HG03196 (cell line): Measurements from ENCODE around the gene PAIP2.

ENCODE experiments used
- ATAC-seq: cut with Tn5 transposase; IDR thresholded peaks from one replicate; pipeline ENCODE4 v1.9.1; 2021; ENCODE audit not compliant: unreplicated experiment

Gene PAIP2

DNA sequence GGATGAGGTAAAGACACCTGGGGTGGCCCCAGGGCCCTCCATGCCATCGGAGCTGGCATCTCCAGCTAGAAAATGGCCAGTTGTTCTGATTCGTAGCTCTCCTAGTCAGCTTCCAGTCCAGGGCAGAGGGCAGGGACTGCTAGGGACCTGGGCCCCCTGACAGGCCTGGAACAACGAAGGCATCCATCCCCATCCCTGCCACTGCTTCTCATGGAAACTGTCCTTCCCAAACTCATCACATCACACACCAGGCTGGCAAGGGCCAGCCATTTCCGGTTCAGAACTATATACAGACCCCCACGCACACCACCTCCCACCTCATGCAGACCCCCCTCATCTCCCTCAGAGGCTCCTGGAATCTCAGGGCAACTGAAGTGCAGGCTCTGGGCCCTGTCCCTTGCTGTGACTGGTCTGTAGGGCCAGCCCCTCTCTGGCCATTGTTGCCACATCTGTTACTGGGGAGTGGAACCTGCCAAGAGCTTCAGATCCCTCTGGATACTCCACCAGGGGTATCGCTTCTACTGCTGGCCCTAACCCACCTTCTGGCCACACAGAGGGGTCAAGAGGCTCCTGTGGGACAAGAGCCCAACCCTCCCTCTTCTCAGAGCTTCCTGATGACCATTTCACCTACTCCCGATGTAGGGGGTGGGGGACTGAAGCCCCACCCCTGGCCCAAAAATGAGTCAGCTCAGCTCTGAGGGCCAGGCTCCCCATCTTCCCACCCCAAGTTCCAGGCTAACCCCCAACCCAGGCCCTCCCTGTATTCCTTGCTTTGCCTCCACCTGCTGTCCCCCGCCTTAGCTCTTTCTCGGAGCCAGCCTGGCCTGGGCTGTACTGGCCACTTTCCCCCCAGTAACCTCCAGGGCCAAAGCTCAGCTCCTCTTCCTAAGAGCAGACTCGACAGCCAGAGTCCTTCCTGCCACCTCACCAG is 49.2 kb downstream of the PAIP2 start:
- no peak for ATAC-seq

DNA sequence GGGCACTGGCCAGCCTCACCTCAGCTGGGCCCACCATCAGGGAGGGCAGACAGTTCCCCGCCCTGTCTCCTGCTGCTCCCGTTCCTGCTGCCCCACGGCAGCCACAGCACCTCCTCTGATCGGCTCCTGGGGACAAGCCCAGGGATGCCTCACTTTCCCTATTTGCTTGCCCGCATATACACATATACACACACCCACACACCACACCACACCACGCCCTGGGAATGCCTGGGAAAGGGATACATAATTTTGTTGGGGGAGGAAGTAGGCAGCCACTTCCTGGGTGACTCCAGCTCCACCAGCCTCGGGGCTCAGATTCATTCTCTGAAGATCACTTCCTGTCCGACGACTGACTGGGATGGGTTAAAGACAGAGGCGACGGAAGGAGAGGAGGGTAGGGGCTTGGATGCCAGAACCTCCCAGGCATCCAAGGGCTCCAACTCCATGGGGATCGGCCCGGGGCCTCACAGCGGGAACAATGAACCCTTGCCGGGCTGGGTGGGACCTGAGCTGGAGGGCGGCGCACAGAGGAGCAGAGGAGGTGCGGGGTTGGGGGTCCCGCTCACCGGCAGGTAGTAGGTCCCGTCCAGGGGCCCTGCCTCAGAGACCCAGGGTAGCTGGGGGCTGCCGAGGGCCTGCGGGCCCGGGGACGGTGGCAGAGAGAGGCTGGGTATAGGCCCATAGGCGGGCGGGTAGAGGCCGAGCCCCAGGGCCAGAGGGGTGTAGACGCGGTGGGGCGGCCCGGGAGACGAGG is 50.1 kb downstream of the PAIP2 start:
- no peak for ATAC-seq

DNA sequence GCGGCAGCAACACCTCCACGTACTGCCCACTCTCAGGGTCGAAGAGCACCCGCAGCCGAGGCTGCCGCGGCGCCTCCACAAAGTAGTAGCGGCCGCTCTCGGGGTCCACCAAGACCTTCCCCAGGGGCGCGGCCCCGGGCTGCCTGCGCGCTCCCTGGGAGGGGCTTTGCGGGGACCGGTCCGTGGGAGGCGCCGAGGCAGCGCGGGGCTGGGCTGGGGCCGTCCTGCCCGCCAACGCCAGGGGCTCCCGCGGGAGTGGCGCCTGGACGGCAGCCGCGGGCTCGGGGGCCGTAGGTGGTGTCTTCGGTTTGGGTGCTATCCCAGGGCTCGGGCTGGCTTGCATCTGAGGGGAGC is 50.6 kb downstream of the PAIP2 start:
- ATAC-seq: no peak

DNA sequence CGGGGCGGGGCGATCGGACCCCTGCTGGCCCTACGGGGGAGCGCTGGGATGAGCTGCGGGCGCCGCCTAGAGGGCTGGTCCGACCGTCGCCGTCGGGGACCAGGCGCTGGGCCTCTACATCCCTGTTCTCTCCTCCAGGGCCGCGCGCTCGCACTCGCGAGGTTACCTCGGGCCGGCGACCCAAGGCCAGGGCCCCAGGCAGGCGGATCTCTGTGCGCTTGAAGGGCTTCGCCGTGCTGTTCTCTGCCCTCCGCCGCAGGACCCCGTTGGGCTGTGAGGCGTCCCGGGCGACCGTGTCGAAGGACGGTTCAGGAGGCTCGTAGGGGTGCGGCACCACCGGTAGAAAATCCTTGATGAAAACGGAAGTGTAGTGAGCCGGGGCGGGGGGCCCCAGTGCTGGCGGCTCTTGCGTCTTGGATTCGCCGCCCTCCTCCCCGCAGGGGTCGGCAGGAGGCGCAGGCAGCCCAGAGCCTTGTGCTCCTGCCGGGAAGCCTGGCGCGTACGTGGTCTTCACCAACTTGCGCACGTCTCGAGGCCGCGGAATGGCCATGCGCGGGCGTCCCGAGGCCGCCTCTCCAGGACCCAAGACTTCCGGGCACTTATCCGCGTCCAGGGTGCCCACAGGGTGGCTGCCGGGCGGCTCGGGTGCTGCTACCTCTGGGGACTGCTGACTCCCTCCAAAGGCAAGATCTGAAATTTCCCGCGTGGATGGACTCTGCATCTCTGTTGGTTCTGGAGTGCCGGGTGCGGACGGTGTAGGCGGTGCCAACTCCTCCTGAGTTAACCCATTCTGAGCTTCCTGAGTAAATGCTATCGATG is 51.2 kb downstream of the PAIP2 start:
- peak; percentile 40 for ATAC-seq

DNA sequence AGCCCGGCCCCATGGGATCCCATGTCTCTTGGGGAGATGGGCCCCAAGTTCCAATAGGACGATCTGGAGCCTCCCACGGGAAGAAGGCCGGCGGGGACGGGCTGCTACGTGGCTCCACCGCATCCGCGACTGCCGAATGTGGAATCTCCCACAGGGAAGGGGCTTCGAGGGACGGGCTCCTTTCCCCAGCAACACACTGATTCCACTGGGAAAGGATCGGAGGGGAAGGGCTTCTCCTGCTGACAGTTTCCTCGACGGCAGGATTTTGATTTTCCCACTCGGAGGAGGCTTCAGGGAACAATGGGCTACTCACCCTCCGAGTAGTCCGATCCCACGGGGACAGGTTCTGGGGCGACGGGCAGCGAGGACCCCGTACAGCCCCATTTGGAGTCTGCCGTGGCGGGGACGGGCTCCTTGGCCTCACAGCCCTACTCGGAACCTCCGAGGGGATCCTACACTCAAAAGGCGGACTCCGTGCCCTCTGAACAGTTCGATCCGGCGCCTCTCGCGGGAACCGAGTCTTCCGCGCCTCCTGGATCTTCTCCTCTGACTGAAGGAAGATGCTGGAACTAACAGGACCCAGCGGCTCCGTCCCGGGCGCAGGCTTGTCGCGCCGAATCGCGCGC is 52.0 kb downstream of the PAIP2 start:
- no peak for ATAC-seq

DNA sequence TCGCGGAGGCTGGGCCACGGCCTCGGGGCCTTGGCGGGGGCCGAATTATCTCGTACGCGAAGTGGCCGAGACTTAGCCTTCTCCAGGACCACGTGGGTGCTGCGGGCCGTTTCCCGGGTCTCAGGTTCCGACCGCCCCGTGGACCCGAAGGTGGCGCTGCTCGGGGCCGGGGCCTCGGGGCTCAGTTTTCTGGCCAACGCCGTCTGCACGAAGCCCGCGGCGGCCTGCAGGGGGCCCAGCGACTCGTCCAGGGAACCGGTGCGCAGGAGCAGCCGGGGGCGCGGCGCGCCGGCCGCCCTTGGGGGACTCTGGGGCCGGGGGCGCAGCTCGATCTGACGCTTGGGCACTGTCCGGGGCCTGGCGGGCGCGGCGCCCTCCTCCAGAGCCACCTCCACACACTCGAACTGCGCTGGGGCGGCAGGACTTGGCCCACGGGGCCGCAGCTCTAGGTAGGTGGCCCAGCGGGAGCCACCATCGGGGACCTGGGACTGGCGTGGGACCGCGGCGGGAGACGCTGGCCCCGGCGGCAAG is 52.5 kb downstream of the PAIP2 start:
- no peak for ATAC-seq

DNA sequence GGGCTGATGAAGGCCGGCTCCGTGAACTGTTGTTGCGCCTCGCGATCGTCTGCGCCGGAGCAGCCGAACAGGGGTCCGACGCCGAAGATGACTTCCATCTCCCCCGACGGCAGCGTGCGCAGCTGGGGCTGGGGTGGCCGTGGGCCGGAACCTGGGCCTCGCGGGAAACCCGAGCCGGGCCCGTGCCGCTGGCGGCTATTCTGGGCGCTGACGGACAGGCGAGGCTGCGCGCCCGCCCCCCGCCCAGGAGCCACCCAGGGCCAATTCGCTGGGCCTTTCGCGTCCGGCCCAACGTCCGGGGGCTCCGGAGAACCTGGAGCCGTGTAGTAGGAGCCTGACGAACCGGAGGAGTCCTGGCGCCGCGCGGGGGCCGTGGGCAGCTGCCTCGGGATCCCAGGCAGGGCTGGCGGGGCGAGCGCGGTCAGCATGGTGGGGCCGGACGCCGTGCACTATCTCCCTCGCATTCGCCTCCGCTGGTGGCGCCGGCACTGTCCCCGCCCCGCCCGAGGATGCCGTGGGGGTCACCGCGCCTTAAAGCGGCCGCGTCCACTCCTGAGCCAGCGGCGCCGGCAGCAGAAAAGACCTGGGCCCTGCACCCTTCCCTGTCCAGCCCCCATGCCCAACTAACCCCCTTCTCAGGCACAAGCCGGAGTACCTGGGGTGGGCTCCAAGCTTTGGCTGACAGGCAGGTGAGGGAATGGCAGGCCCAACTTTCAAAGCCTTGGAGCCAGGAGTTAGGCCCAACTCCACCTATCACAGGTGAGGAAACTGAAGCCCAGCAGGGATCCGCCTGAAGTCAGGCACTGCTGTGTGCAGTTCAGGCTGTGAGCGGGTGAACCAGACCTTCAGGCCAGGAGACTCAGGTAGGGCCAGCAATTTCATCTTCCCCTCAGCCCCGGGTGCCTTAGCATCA is 53.3 kb downstream of the PAIP2 start, which contains the start of gene PROB1:
PROB1 (minus strand) TSS at position 451 of the 913 bp plus-strand sequence; CDS start at position 428, 23 bp downstream.
- ATAC-seq: no peak

DNA sequence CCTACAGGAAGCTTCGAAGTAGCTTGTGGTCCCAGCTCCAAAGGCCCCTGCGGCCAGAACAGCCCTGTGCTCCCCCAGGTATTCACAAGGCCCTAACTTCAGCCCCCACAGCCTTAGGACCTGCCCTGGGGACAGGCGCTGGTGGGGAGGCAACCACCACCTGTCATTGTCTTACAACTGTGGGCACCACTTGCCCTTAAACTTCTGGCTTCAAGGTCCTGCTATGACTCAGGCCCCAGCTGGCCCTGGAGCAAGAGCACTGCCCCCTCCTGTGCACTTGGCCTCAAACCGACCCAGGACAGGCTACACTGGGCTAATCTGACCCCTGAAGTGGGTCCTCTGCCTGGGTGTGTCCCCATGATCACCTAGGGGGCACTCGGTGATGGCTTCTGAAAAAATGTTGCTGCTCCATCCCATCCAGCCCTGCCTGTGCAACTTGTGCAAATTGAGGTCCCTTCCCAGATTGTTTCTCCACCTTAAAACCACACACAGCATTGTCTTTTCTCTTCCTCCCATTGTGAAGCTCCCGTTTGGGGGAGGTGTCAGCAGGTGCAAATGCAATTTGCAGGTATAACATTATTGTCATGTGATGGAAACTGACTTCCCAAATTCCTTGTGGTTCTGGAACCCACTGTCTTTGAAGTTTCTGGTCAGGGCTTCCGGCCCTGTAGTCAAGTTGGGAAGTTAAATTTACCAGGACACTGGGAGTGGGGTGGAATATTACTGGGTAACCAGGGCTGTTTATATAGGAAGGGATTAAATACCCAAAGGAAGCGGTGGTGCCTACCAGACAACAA is 54.4 kb downstream of the PAIP2 start:
- no peak for ATAC-seq

DNA sequence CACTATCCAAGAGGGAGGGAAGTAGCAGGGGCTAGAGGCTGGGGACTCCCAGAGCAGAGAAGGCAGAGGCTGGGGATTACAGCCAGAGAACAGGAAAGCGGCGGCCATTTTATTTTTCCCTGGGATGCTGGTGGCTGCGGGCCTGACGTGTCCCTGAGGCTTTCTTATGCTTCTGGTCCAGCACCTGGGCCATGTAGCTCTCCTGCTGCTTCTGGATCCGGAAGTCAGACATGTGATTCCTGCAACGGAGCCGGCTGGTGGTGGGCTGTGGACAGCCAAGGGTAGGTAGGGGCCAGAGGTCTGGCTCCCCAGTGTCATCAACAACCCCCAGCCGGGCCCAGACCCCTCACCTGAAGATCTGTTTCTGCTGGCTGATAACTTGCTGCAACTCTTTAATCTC is 55.0 kb downstream of the PAIP2 start:
- no peak for ATAC-seq

DNA sequence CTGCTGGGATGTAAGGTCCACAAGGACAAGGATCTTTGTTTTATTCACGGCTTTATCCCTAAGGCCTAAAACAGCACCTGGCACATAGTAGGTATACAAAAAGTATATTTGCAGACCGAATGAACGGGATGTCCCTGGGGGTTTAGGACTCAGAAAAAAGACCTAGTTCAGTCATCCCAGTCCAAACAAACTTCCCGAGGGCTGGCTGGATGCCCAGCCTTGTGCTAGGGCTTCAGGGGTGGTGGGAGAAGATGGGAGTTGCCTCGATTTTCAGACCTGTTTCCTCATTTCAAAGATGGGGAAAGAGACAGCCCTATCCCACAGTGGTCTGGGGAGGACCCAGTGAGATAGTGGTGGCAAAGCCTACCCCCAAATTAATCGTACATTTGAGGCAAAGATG is 56.3 kb downstream of the PAIP2 start:
- ATAC-seq: no peak

DNA sequence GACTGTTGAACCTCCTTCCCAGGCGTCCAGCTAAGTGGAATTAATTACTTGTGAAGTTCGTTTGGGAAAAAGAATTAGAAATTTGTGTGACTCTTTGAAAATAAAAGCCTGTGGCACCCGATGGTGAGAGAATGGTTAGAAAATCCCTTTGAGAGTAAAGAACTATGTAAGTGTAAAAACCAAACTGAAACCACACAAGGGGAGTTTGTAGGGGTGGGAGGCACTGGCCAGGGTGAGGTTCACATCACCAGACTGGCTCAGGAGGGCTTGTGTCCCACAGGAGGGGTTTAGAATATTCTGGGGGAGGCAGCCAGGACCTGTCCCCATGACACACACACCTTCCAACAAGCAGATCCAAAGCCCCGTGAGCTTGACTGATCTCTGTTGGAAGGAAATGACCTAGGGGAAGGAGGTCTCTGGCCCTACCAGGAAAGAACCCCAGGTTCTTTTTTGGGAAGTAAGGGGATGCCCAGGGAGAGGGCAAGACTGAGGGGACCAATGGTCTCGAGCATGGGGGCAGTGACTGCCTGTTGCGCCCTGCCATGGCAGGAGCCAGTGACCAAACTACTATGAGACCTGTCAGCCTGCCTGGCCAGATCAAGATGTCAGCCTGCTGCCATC is 58.0 kb downstream of the PAIP2 start:
- peak; percentile 34 for ATAC-seq

DNA sequence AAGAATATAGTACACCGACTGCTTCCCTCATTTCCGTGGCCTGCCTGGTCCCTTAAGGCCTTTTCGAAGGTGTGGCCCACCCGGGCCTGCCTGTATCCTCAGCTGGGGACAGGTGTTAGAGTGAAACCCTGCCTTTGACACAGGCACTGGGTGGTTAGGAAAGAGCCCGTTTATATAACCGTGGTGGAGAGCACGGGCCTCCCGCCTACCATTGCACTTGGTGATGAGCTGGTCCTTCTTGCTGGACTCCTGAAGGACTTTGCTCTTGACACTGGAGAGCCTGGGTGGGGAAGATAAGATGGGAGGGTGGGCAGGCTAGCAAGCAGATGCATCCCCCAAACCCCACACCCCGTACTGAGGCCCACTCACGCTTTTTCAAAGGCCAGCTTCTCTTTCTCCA is 59.9 kb downstream of the PAIP2 start:
- no peak for ATAC-seq

DNA sequence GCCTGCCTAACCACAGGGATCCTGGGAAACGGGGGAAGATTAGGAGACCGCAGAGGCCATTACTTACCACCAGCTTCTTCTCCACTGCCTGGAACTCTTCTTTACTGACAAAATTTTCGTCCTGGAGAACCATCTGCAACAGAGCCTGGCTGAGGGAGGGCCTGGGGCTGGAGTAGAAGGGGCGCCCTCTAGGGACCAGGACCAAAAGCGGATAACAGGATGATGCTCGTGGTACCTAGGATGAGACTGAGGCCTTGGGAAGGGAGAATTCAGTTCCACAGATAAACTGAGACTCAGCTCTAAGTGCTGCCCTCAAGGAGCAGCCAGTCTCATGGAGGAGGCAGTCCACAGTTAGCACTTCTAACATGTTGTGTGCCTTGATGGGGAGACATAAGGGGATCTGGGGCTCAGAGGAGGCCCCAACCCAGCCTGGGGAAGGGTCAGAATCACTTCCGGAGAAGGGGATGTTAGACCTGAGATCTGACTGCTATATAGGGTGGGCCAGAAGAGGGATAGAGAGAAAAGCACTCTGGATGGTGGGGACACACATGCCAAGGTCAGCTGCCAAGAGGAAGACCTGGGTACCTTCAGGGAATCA is 61.0 kb downstream of the PAIP2 start:
- no peak for ATAC-seq

DNA sequence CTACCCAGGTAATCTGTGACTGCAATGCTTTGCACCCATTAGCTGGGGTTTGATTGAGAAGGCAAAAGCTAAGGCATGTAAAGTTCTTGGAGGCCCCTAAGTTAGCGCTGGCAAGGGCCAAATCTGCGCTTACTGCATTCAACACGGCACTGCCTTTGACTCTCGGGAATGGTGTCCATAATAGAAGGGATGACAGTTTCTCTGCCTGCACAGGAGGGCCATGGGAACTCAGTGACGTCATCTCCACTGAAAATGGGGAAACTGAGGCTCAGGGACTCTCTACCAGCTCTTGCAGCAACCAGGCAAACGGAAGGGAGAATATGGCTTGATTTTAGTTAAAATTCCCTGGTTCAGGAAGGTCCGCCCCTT is 61.7 kb downstream of the PAIP2 start:
- no peak for ATAC-seq

DNA sequence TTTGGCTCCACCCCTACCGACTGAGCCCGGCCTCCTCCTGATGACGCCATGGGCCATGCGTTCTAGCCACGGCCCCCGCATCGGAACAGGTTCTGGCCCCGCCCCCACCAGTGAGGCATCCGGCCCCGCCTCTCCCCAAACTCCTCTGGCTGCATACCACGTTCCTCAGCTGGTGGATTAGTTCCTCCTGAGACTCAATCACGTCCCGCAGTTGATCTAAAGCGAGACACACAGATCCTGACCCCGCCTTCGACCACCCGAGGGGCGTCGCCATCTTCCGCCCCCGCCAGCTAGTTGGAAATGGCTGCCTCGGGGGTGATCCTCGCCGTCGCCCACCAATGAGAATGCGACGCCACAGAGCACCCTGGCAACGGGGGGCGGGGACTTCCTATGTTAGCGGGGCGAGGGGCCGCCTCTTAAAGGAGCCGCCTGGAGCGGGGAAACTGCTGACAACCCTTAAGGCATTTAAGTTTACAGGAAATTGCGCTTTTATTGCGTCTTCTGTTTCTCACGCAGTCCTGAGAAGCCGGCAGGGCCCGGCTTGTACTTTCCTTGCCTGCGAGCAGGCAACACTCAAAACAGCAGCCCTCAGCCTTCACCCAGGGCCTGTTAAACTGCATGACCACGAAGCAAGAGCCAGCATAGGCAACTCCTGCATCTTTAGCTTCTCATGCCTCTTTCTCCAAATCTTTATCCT is 62.3 kb downstream of the PAIP2 start, which contains the start of gene SPATA24:
SPATA24 (minus strand) TSS at position 303 of the 697 bp plus-strand sequence; CDS start at position 274, 29 bp downstream.
- ATAC-seq: peak; percentile 83

DNA sequence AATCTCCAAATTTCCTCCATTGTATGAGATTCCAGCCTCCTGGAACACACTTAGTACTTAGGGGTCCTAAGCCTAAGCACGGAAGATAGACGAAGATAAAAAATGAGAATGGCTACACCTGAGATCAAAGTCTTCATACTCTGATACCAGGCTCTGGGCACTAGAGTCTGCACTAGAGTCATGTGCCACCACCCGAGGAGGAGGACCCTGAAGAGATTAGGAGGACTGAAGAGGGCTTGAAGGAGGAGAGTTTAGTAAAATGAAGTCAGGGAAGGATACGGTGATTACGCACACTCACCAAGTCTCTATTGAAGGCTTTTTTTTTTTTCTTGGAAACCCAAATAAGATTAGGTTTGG is 62.8 kb downstream of the PAIP2 start:
- ATAC-seq: no peak

DNA sequence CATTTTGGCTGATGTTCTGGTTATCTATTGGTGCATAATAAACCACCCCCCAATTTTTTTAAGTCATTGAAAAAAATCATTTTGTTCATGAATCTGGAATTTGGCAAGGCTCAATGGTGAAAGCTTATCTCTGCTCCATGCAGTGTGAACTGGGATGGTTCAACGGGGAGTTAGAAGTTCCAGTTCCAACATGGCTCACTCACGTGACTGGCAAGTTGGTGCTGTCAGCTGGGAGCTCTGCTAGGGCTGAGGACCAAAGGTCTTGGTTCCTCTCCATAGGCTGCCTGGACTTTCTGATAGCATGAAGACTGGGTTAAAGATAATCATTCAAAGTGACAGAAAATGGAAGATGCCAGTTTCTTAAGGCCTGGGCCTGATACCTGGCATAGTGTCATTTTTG is 65.3 kb downstream of the PAIP2 start:
- no peak for ATAC-seq
